MCF 10A (cell line): ENCODE data around the gene BACH2. TPM values are rescaled to one million over a fixed set of nuclear protein-coding genes. Genes with fewer than 3 reads are reported as not detected.

Source experiments
- BruUV-seq: library from RNA; stranded (reverse); fragments of 400-500 nt; replicated peaks from 2 replicates; lab custom pipeline; 2021; lab: Mats Ljungman, UMichigan
- CTCF ChIA-PET: fragments of 300-600 bp; sonication (Branson Sonifier 250); formaldehyde crosslinking; extraction: SDS; loops from one replicate; lab custom pipeline; 2021; ENCODE audit warnings: antibody characterized with exemption, inconsistent platforms; lab: Yijun Ruan, JAX
- POLR2A ChIA-PET: fragments of 300-600, 350-650 bp; sonication (Branson Sonifier 250); formaldehyde crosslinking; extraction: SDS; loops from one replicate; lab custom pipeline; 2020; ENCODE audit warnings: antibody characterized with exemption, inconsistent platforms; lab: Yijun Ruan, JAX
- DNase-seq: peaks from one replicate; pipeline ENCODE4 v3.0.0-alpha.2; 2018; ENCODE audit not compliant: unreplicated experiment
- H3K27ac Mint-ChIP-seq: one replicate; pipeline ENCODE4 v1.8.0; 2022; ENCODE audit warnings: mild to moderate bottlenecking, low read depth, mixed read lengths; ENCODE audit not compliant: unreplicated experiment
- H3K27me3 Mint-ChIP-seq: one replicate; pipeline ENCODE4 v1.8.0; 2022; ENCODE audit warnings: mixed read lengths; ENCODE audit not compliant: insufficient read depth, unreplicated experiment
- H3K36me3 Mint-ChIP-seq: one replicate; pipeline ENCODE4 v1.8.0; 2022; ENCODE audit warnings: mild to moderate bottlenecking, moderate library complexity, mixed read lengths; ENCODE audit not compliant: insufficient read depth, unreplicated experiment
- H3K4me1 Mint-ChIP-seq: one replicate; pipeline ENCODE4 v1.8.0; 2022; ENCODE audit warnings: mixed read lengths; ENCODE audit not compliant: insufficient read depth, unreplicated experiment
- H3K4me3 Mint-ChIP-seq: one replicate; pipeline ENCODE4 v1.8.0; 2022; ENCODE audit warnings: mild to moderate bottlenecking, moderate library complexity, mixed read lengths; ENCODE audit not compliant: unreplicated experiment
- H3K9me3 Mint-ChIP-seq: one replicate; pipeline ENCODE4 v1.8.0; 2022; ENCODE audit warnings: mixed read lengths; ENCODE audit not compliant: unreplicated experiment
- CTCF ChIP-seq: fragments of 200-600 bp; IDR thresholded peaks from one replicate; pipeline ENCODE4 v1.8.0; 2022; ENCODE audit warnings: antibody characterized with exemption, mild to moderate bottlenecking; ENCODE audit not compliant: unreplicated experiment
- intact Hi-C: fragments of 100-400 bp; cut with micrococcal nuclease; formaldehyde crosslinking; loops from 2 replicates; pipeline ENCODE4 v1.14.1; 2022
- total RNA-seq: library from RNA; stranded (reverse); gene quantifications from 2 replicates; pipeline ENCODE4 v1.2.3, GENCODE V29; 2022

The BACH2 gene
- total RNA-seq, 1 experiment from 2014 or later: 9.9 TPM

DNA sequence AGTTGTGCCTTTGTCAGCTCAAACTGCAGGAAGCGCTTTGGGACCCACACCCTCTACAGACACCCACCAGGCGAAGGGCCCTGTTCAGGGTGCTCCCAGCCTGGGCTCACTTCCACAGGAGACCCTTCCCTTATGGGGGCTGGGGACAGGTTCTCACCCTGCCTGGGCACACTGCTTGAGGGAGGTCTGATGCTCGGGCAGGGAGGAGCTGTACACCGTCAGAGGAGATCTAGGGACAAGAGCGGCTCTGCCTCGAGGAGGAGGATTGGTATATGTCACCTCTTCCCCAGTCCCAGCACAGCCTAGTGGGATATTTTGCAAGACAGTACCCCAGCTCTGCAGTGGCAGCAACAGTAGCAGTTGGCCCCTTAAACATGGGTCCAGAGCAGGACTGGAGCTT, 375.4 kb downstream of the BACH2 start:
- Mint-ChIP-seq H3K4me1 (peaks cover 14% of the 10 kb centered on the region), H3K27me3 (no peaks in the 10 kb centered on the region), H3K27ac (no peak overlapping the region), H3K36me3 (no peaks in the 10 kb centered on the region), H3K9me3 (peaks cover 7% of the 10 kb centered on the region), H3K4me3 (no peak overlapping the region)
- CTCF ChIA-PET: interaction anchor here (1.1 kb wide), 1 partner anchor 19 kb away, joined by 5 read pairs; no protein-coding TSS in a partner anchor
- intact Hi-C loops: loop anchor here (1.0 kb wide), 1 partner anchor 102 kb away; the partner anchor contains the start of gene MDN1
- no peak for DNase-seq
- TF ChIP-seq CTCF: no peak
- POLR2A ChIA-PET: no interaction called here
- BruUV-seq: no TSS peak

DNA sequence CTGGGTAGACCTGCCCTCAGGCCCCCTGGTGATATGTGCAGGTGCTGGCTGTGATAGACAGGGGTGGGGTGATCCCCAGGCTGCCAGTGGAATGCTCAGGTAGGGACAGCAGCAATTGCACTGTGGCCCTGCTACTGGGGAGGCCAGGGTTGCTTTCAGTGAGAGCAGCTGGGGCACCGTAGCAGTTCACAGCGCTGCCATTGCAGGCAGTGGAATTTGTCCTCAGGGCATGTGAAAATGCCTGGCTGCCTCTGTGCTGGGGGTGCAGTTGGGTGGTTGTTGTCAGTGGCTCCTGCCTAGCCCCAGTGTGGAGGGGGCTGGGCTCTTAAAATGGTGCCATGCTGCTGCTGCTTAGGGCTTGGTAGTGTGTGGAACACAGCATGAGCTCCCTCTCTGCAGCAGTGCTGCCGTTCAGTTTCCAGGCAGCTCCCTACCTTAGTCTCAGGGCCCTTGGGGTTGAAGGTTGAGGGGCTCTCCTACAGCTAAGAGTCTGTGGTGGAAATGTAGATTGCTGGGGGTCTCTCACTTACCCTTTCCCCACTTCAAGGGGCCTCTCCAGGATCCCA, 378.8 kb downstream of the BACH2 start:
- Mint-ChIP-seq H3K36me3 (no peaks in the 10 kb centered on the region), H3K9me3 (peaks cover 8% of the 10 kb centered on the region), H3K27me3 (no peaks in the 10 kb centered on the region), H3K4me3 (no peak overlapping the region), H3K4me1 (no peaks in the 10 kb centered on the region), H3K27ac (no peak overlapping the region)
- BruUV-seq: no TSS peak
- CTCF ChIA-PET: interaction anchor here (0.5 to 1.2 kb wide), 3 partner anchors 23 to 465 kb away, joined by 3 to 5 read pairs (median 4); no protein-coding TSS in a partner anchor
- TF ChIP-seq CTCF: no peak
- intact Hi-C loops: no loop called here
- no peak for DNase-seq
- POLR2A ChIA-PET: interaction anchor here (0.7 kb wide), 1 partner anchor 83 kb away, joined by 3 read pairs; no protein-coding TSS in a partner anchor

GRCh38 chr6:89917216-89917615, 379.4 kb downstream of the BACH2 start:
- DNase-seq: no peak
- intact Hi-C loops: no loop called here
- BruUV-seq: no TSS peak
- Mint-ChIP-seq H3K4me3 (no peak overlapping the region), H3K36me3 (no peaks in the 10 kb centered on the region), H3K4me1 (no peaks in the 10 kb centered on the region), H3K9me3 (peaks cover 8% of the 10 kb centered on the region), H3K27ac (no peak overlapping the region), H3K27me3 (no peaks in the 10 kb centered on the region)
- ChIA-PET CTCF (interaction anchor here (0.6 to 0.7 kb wide), 2 partner anchors 63 to 77 kb away, joined by 3 to 5 read pairs; no protein-coding TSS in a partner anchor), POLR2A (no interaction called here)
- no peak for TF ChIP-seq CTCF

GRCh38 chr6:89916136-89916920, 380.3 kb downstream of the BACH2 start:
- intact Hi-C loops: no loop called here
- H3K27me3 Mint-ChIP-seq: no peaks in the 10 kb centered on the region
- ChIA-PET POLR2A (no interaction called here), CTCF (interaction anchor here (0.6 to 1.0 kb wide), 3 partner anchors 24 to 76 kb away, joined by 3 to 5 read pairs (median 4); no protein-coding TSS in a partner anchor)
- H3K4me3 Mint-ChIP-seq: no peak overlapping the region
- H3K36me3 Mint-ChIP-seq: no peaks in the 10 kb centered on the region
- H3K27ac Mint-ChIP-seq: no peak overlapping the region
- H3K9me3 Mint-ChIP-seq: peaks cover 8% of the 10 kb centered on the region
- no peak for DNase-seq
- BruUV-seq: no TSS peak
- TF ChIP-seq CTCF: no peak
- H3K4me1 Mint-ChIP-seq: no peaks in the 10 kb centered on the region
